Activated CD4-positive, CD25-positive, alpha-beta regulatory T cell (primary cell): ENCODE data around the gene CARHSP1.
"Not testable (repeated sequence)": the region's sequence is repeated elsewhere in the genome, so short reads cannot be mapped to it uniquely, and the experiment has no call there.

Experiments
- DNase-seq, 4 experiments: peaks; one replicate each; lab custom pipeline; 2025; lab: John Stamatoyannopoulos, UW

CARHSP1 gene

GRCh38 chr16:8872071-8872470 lies 3.3 kb upstream of the CARHSP1 start:
- DNase-seq, result no peak

- not testable (repeated sequence) for DNase-seq
These were observed 1.1 kb upstream of the CARHSP1 start for GRCh38 chr16:8869988-8870241.

- DNase-seq, result no peak
These were observed 594 bp upstream of the CARHSP1 start for GRCh38 chr16:8869212-8869987.

- peak in 2 of 4 experiments; percentile 48 to 52 for DNase-seq
These were observed 832 bp downstream of the CARHSP1 start for GRCh38 chr16:8867932-8868415.

GRCh38 chr16:8867216-8867931 lies 1.4 kb downstream of the CARHSP1 start:
- no peak for DNase-seq

- DNase-seq, result no peak
These were observed 2.0 kb downstream of the CARHSP1 start for GRCh38 chr16:8866884-8867215.

GRCh38 chr16:8866118-8866883 lies 2.5 kb downstream of the CARHSP1 start:
- no peak for DNase-seq

GRCh38 chr16:8865145-8865882 lies 3.5 kb downstream of the CARHSP1 start:
- no peak for DNase-seq

- no peak for DNase-seq
These were observed 4.2 kb downstream of the CARHSP1 start for GRCh38 chr16:8864480-8865110.

- DNase-seq, result no peak
These were observed 5.0 kb downstream of the CARHSP1 start for GRCh38 chr16:8863594-8864424.

GRCh38 chr16:8862309-8863130 lies 6.3 kb downstream of the CARHSP1 start:
- DNase-seq, result no peak

- no peak for DNase-seq
These were observed 7.1 kb downstream of the CARHSP1 start for GRCh38 chr16:8861563-8862308.

GRCh38 chr16:8859913-8860881 lies 8.6 kb downstream of the CARHSP1 start:
- DNase-seq, result no peak

GRCh38 chr16:8858994-8859912 lies 9.6 kb downstream of the CARHSP1 start:
- DNase-seq, result no peak

- DNase-seq, result no peak
These were observed 12.8 kb downstream of the CARHSP1 start for GRCh38 chr16:8855972-8856371.

- DNase-seq, result no peak
These were observed 13.6 kb downstream of the CARHSP1 start for GRCh38 chr16:8855051-8855786.
